Activated CD8-positive, alpha-beta T cell treated with anti-CD3 and anti-CD28 coated beads for 36 hours (primary cell): ENCODE data around the gene NCOR2. TPM values are rescaled to one million over a fixed set of nuclear protein-coding genes. Genes with fewer than 3 reads are reported as not detected.

Experiments used
- ATAC-seq: fragments of 200-7000 bp; cut with Tn5 transposase; one replicate; pipeline ENCODE4 v1.10.0; 2021; ENCODE audit warnings: mild to moderate bottlenecking, moderate library complexity
- CTCF ChIA-PET: fragments of 350-600 bp; sonication (Branson Sonifier 250); formaldehyde crosslinking; loops from one replicate; lab custom pipeline; 2021; ENCODE audit warnings: antibody characterized with exemption; lab: Charles Lee
- POLR2A ChIA-PET: fragments of 350-600 bp; sonication (Branson Sonifier 250); formaldehyde crosslinking; loops from one replicate; lab custom pipeline; 2021; ENCODE audit warnings: antibody characterized with exemption; lab: Charles Lee
- DNase-seq: peaks from one replicate; pipeline ENCODE4 v3.0.0-alpha.2; 2020
- H3K27ac Mint-ChIP-seq: one replicate; pipeline ENCODE4 v1.8.0; 2021; ENCODE audit warnings: mild to moderate bottlenecking, mixed read lengths
- H3K27me3 Mint-ChIP-seq: one replicate; pipeline ENCODE4 v1.8.0; 2021; ENCODE audit warnings: mixed read lengths
- H3K36me3 Mint-ChIP-seq: one replicate; pipeline ENCODE4 v1.8.0; 2021; ENCODE audit warnings: low read depth, mixed read lengths
- H3K4me1 Mint-ChIP-seq: one replicate; pipeline ENCODE4 v1.8.0; 2021; ENCODE audit warnings: low read depth, mixed read lengths
- H3K4me3 Mint-ChIP-seq: one replicate; pipeline ENCODE4 v1.8.0; 2021; ENCODE audit warnings: mild to moderate bottlenecking, moderate library complexity, mixed read lengths
- H3K9me3 Mint-ChIP-seq: one replicate; pipeline ENCODE4 v1.8.0; 2021; ENCODE audit warnings: mixed read lengths
- CTCF ChIP-seq: fragments of 200-600 bp; IDR thresholded peaks from one replicate; pipeline ENCODE4 v1.8.0; 2022; ENCODE audit warnings: antibody characterized with exemption, mild to moderate bottlenecking
- intact Hi-C: fragments of 100-400 bp; cut with micrococcal nuclease; formaldehyde crosslinking; loops from one replicate; pipeline ENCODE4 v1.10.0; 2022
- total RNA-seq, 2 experiments: library from RNA; stranded (reverse); gene quantifications; one replicate each; pipeline ENCODE4 v1.2.3, GENCODE V29; 2021

The NCOR2 gene
- total RNA-seq, 2 experiments from 2014 or later, result 105 to 110 TPM

DNA sequence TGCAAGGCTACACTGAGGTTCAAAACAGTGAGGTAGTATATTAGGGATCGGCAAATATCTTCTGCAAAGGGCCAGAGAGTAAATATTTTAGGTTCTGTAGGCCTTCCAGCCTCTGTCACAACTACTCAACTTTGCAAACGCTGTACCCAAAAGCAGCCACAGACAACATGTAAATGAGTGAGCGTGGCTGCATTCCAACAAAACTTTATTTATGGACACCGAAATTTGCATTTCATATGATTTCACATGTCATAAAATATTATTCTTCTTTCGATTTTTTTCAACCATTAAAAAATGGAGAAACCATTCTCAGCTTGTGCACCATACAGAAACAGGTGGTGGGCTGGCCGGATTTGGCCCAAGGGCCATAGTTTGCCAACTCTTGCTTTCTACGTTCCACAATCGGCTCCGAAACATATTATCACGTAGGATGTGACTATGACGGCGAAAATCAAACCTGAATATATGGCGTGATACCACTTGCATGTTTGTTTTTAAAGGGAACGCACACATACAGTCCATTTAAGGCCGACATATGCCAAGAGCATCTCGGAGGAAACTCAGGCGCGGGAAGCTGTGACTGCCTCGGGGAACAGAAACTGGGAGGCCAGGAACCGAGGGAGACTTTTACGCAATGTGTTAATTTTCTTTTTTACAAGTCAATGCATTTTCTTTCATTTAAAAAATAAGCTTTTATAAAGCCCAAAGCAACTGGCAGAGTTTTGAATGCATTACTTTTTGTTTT is 7.1 kb downstream of the NCOR2 start:
- ATAC-seq, result no peak
- ChIA-PET POLR2A (interaction anchor here (0.7 kb wide), 1 partner anchor 86 kb away, joined by 3 read pairs; no protein-coding TSS in a partner anchor), CTCF (no interaction called here)
- H3K4me3 Mint-ChIP-seq, result no peak overlapping the region
- no peaks in the 10 kb centered on the region for H3K9me3 Mint-ChIP-seq
- peaks cover 46% of the 10 kb centered on the region for H3K4me1 Mint-ChIP-seq
- intact Hi-C loops, result no loop called here
- TF ChIP-seq CTCF, result no peak
- H3K27me3 Mint-ChIP-seq, result no peaks in the 10 kb centered on the region
- H3K36me3 Mint-ChIP-seq, result peaks cover 1% of the 10 kb centered on the region
- no peak overlapping the region for H3K27ac Mint-ChIP-seq
- DNase-seq, result no peak

DNA sequence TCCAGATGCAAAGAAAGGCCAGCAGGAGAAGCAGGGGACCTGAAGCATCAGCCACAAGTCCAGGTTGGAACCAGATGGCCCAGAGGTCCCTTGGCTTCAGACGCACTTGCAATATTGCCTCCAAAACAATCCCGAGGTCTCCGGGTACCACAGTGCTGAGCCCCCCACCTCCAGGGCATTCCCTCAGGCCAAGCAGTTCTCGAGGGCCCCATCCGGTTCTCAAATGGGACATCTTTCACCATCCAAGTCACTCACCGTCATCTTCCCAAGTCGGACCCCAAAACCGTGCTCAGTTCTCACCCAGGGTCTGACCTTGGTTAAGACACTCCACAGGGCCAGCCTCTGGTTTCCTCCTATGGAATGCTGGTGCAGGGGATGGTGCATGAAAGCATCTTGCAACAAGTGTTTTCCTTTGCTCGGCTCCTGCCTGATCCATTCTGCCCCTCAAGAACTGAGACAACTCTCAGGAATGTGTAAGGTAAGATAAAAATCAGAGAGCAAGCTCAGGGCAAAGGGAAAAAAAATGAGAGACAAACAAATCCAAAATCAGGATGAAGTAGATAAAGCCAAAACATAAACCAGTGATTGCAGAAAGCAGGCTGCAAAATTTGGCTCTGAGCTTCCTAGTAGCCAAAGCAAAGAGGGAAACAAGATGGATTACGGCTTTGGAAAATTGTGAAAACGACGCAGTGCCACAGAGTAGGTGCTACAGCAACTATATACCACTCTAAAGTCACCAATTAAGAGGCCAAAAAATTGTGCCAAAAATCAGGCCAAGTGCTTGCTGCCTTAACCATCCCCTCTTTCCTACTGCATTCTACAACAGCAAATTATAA is 8.0 kb downstream of the NCOR2 start:
- Mint-ChIP-seq H3K9me3 (no peaks in the 10 kb centered on the region), H3K4me1 (peaks cover 52% of the 10 kb centered on the region), H3K4me3 (no peak overlapping the region), H3K36me3 (peaks cover 1% of the 10 kb centered on the region), H3K27me3 (no peaks in the 10 kb centered on the region), H3K27ac (no peak overlapping the region)
- DNase-seq (no peak), ATAC-seq (no peak)
- intact Hi-C loops, result loop anchor here (10.0 kb wide), 1 partner anchor 205 kb away; no protein-coding TSS in a partner anchor
- no peak for TF ChIP-seq CTCF
- ChIA-PET CTCF (no interaction called here), POLR2A (no interaction called here)

GRCh38 chr12:124558313-124558712 is 9.1 kb downstream of the NCOR2 start:
- H3K27ac Mint-ChIP-seq, result no peak overlapping the region
- no peaks in the 10 kb centered on the region for H3K27me3 Mint-ChIP-seq
- H3K36me3 Mint-ChIP-seq, result peaks cover 1% of the 10 kb centered on the region
- intact Hi-C loops, result loop anchor here (10.0 kb wide), 1 partner anchor 206 kb away; no protein-coding TSS in a partner anchor
- DNase-seq (no peak), ATAC-seq (no peak)
- ChIA-PET CTCF (no interaction called here), POLR2A (no interaction called here)
- no peak for TF ChIP-seq CTCF
- no peaks in the 10 kb centered on the region for H3K9me3 Mint-ChIP-seq
- peaks cover 54% of the 10 kb centered on the region for H3K4me1 Mint-ChIP-seq
- no peak overlapping the region for H3K4me3 Mint-ChIP-seq

- POLR2A ChIA-PET, result interaction anchor here (1.6 kb wide), 1 partner anchor 9 kb away, joined by 7 read pairs; no protein-coding TSS in a partner anchor
- Mint-ChIP-seq H3K27ac (no peak overlapping the region), H3K4me3 (no peak overlapping the region), H3K27me3 (no peaks in the 10 kb centered on the region), H3K36me3 (peaks cover 1% of the 10 kb centered on the region), H3K4me1 (peaks cover 51% of the 10 kb centered on the region), H3K9me3 (no peaks in the 10 kb centered on the region)
- ATAC-seq, result no peak
- intact Hi-C loops, result loop anchor here (10.0 kb wide), 1 partner anchor 207 kb away; no protein-coding TSS in a partner anchor
- TF ChIP-seq CTCF, result no peak
- no peak for DNase-seq
- CTCF ChIA-PET, result no interaction called here
Measured at GRCh38 chr12:124557518-124558223, 9.7 kb downstream of the NCOR2 start.
